DMS 273 treated with DMSO at 0.1 percent for 48 hours (cell line): ENCODE data around the gene ADAMTS9.

Source experiments
- DNase-seq: peaks from one replicate; lab custom pipeline; 2025; lab: John Stamatoyannopoulos, UW

Gene ADAMTS9

DNA sequence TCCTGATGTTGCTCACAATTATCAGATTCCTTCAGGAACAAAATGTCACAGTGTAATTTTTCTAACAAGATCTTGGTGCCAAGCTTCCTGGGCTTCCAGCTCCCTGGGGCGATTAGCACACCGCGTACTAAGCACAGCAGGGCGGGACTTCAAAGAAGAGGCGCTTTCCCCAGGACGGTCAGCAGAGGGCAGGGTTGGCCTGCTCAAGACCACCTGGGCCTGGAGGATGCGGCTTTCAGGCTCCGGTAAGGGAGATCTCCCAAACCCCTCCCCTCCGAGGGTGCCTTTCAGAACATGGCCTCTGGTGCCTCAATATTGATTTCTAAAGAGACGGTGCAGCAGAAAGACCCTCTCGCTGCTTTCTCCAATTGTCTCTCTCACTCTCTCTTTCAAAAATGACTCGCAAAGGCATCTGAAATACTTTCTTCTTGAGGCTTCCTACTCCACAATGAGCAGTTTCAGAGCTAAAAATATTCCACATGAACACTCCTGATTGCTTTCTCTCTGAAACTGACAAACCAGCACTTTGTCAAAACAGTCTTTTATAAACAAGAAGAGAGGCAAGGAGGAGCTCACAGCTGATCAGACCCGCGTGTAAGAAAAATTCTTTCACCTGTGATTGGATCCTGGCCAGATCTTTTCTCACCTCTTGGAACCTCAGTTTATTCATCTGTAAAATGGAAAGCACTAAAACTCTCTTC is 154.0 kb downstream of the ADAMTS9 start:
- peak; percentile 23 for DNase-seq

GRCh38 chr3:64530434-64531049 is 157.3 kb downstream of the ADAMTS9 start:
- no peak for DNase-seq

GRCh38 chr3:64523324-64523723 is 164.5 kb downstream of the ADAMTS9 start:
- DNase-seq: no peak

DNA sequence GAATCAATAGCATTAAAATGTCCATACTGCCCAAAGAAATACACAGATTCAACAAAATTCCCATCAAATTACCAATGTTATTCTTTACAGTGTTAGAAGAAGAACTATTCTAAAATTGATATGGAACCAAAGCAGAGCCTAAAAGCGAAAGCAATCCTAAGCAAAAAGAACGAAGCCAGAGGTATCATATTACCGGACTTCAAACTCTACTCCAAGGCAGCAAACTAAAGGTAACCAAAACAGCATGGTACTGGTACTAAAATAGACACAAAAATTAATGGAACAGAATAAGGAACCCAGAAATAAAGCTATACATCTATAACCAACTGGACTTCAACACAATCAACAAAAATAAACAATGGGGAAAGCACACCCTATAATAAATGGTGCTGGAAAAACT is 167.5 kb downstream of the ADAMTS9 start:
- no peak for DNase-seq

- no peak for DNase-seq
Observed at GRCh38 chr3:64518950-64519349, 168.8 kb downstream of the ADAMTS9 start.

DNA sequence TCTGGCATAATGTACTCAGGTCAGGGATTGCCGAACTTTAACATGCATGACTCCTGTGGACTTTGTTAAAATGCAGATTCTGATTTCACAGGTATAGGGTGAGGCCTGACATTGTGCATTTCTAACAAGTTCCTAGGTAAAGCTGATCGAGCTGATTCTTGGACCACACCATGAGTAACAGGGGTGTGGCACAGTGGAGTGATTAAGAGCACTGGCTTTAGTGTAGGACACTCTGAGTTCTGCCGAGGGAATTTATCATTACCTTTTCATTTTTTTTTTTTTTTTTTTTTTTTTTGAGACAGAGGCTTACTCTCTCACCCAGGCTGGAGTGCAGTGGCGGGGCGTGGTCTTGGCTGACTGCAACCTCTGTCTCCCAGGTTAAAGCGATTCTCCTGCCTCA is 169.3 kb downstream of the ADAMTS9 start:
- DNase-seq: no peak

DNA sequence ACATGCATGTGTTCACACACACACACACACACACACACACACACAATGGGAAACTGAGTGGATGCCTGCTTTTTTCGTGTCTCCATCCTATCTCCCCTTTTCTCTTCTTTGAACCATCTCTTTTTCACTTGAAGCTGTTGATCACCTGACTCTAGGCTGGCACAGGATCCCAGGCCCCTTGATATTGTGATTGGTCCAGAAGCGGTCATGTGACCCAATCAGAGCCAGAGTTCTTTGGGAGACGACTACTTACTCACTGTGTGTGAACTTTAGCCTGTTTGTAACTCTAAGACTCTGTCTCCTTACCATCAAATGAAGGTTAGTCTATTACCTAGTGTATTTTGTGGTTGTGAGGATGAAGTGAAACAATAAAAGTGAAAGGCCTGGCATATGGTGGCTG is 172.9 kb downstream of the ADAMTS9 start:
- DNase-seq: no peak

GRCh38 chr3:64509206-64509605 is 178.6 kb downstream of the ADAMTS9 start:
- no peak for DNase-seq

- DNase-seq: no peak
Observed at GRCh38 chr3:64508140-64508539, 179.7 kb downstream of the ADAMTS9 start.

- DNase-seq: no peak
Observed at GRCh38 chr3:64506255-64506654, 181.5 kb downstream of the ADAMTS9 start.

DNA sequence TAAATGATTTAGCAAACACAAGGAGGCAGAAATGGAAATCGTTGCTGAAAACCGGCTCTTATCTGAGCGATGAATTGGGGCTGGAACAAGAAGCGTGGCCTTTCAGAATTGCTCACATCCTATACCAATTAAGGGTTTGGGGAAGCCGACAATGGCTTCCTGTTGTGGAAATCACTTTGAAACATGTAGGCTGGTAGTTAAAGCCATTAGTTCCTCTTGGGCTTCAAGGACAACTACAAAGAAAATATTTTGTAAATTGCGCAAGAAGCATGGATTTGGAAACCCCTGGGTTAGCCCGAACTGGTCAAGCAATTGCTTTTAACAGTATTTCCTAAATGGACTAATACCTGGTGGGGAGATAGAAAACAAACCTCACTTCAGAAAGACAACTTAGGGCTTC is 182.4 kb downstream of the ADAMTS9 start:
- DNase-seq: no peak

GRCh38 chr3:64502284-64502683 is 185.5 kb downstream of the ADAMTS9 start:
- no peak for DNase-seq

- DNase-seq: no peak
Observed at GRCh38 chr3:64501298-64501906, 186.4 kb downstream of the ADAMTS9 start.

GRCh38 chr3:64496786-64497490 is 190.9 kb downstream of the ADAMTS9 start:
- DNase-seq: no peak

GRCh38 chr3:64495781-64496334 is 191.9 kb downstream of the ADAMTS9 start:
- no peak for DNase-seq

DNA sequence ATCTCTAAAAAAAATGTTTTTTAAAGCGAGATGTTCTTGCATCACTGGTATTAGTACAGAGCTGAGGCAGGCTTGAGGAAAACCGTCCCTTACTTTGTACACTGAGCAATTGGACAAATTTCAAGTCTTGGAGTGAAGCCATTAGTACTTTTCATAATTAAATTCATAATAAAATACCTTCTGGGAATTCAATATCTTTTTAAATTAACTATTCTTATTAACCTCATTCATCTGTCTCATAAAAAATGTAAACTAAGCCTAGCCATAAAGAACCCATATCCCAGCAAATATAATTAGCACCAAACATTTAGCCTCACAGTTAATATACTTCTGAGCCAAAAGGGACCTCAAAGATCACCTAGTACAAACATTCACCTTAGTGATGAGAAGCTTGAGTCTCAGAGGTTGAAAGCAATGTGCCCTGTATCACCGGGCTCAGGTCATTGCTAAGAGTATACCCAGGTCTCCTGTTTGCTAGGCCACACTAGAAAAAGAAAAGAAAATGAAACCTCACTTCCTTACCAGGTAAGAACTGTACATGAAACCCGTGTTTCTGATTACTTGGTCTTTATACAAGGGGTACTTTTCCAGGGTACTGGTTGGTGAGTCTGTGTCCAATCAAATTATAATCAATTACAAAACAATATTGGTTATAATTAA is 192.5 kb downstream of the ADAMTS9 start:
- no peak for DNase-seq

GRCh38 chr3:64494526-64494925 is 193.3 kb downstream of the ADAMTS9 start:
- peak; percentile 29 for DNase-seq

- no peak for DNase-seq
Observed at GRCh38 chr3:64493149-64493548, 194.7 kb downstream of the ADAMTS9 start.

DNA sequence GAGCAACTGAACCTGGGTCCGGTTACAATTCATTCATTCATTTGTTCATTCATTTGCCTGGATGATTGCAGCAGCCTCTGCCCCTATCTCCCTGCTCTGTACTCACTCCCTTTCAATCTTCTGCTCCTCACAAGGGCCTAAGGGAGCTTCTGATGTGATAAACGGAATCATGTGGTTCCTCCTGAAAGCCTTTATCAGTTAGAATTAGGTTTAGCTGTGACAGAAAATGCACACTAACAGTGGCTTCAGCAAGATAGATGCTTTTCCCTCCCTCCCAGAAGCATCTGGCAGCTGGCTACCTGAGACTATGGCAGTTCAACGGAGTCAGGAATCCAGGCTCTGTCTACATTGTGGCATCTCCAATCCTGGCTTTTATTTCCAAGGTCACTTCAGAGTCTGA is 196.0 kb downstream of the ADAMTS9 start:
- DNase-seq: no peak

DNA sequence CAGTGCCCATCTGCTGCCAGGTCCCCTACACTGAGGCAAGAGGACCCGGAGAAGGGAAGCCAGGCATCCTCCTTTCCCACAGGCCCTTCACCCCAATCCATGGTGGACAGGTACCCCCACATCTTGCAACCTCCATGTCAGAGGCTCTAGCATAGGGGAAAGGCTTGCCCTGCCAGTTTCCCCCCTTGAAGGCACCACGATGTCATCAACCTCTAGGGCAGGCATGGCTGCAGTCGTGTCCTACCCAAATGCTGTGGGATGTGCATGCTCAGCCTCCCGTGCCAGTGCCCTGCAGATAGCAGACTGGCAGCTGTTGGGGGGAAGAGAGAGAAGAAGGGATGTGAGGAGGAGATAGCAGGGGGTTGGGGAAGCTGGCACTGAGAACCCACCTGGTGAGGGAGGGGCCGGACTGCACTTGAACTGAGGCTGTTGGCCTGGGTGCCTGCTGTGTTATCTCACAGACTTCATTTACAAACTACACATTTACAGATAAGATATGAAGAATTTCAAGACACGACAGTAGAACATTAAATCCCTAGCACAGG is 197.5 kb downstream of the ADAMTS9 start:
- no peak for DNase-seq

DNA sequence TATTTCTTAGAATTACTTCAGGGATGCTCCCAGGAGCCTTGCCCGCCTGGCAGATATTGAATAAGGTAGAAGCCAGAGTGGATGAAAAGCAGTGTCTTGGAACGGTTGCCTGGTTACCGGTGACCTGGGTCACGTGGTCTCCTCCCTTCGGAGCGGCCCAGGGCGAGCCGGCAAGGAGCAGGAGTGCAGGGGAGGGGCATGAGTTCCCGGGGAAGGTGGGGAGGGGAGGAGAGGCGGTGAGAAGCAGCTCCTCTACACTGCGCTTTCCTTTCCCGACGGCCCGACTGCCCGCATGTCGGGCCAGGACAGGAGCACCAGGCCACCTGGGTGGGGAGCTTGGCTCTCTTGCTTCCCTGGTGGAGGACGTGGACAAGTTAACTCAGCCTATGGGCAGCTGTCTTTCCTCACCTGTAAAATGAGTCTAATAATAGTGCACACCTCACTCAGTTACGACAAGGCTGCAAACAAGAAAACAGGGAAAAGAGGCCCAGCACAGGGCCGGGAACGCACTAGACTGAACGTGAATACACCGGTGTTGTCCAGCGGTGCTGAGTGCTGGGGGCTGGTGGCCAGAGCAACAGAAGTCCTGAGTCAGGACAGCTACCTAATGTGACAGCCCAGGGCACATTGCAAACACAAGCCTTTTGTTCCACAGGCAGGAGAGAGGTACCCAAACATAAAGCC is 198.3 kb downstream of the ADAMTS9 start:
- DNase-seq: peak; percentile 46
